ENCODE results near the gene PAN3.
"Not testable (repeated sequence)": the region's sequence is repeated elsewhere in the genome, so short reads cannot be mapped to it uniquely, and the experiment has no call there.

The PAN3 gene

DNA sequence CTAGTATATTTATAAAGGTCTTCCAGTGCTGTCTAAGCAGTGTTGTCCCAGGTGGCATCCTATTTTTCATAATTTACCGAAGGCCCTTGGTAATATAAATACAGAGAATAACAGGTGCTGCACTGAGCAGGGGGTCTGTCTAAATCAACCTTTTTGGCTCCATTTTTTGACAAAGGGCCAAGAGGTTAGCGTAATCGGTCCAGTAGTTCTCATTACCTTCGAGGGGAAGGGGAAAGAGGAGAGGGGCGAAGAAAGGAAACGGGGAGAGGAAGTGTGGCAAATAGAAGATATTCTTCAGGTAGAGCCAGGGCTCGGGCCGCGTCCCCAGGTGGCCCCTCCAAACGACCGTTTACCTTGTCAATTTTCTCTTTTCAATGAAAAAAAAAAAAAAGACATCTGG, 749 bp upstream of the PAN3 start:
- ATAC-seq: no peak

DNA sequence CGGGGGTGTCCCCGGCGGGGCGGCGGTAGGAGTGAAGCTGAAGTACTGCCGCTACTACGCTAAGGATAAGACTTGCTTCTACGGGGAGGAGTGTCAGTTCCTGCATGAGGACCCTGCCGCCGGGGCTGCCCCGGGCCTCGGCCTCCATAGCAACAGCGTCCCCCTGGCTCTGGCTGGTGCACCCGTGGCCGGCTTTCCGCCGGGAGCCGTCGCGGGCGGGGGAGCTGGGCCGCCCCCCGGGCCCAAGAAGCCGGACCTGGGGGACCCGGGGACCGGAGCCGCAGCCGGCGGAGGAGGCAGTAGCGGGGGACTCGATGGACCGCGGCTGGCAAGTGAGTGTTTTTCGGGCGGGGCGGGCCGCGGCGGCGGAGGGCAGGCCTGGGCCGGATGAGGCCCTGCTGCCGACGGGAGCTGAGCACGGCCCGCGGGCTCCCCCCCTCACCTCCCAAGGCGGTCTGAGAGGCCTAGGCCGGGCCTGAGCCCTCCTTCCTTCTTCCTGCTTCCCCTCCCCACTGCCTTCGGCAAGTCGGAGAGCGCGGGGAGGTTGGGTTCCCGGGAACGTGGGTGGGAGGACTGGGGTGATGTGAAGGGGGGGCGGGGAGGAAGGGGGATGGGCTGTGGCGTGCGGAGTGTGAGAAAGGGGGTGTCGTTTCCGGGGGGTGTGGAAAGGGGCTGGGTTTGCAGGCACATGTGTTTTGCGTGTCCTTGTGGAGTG, 568 bp downstream of the PAN3 start:
- peak; percentile 66 to 71 for ATAC-seq

DNA sequence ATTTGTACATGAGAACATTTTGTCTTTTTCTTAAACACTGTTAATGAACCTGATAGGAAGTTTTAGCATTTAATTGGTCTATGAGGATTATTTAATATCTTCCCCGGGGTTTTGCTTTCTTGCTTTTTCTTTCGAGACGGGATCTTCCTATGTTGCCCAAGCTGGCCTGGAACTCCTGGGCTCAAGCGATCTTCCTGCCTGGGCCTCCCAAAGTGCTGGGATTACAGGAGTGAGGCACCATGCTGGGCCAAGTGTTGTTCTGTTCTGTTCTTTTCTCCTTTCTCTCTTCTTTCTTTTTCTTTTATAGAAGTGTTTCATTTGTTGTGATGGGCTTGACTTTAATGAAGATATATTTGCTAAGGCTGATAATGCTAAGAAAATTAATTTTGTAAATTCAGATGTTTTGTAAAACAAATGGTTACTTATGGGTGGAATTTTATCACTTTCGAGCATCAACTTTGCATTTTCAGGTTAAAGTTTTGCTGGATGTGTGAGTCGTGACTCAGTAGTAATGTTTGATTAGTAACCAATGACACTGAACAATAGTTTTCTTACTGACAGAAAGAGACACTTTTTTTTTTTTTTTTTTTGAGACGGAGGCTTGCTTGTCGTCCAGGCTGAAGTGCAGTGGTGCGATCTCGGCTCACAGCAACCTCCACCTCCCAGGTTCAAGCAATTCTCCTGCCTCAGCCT, 2.2 kb downstream of the PAN3 start:
- no peak for ATAC-seq

DNA sequence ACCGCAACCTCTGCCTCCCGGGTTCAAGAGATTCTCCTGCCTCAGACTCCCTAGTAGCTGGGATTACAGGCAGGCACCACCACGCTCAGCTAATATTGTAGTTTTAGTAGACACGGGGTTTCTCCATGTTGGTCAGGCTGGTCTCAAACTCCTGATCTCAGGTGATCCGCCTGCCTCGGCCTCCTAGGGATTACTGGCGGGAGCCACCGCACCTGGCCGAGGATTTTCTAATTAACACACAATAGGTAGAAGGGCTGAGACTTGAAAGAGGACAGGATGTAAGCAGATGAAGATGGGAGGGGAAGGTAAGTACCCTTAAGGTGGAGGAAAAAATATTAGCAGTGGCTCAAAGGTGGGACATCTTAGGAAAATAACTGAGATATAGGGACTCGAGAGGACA, 3.2 kb downstream of the PAN3 start:
- not testable (repeated sequence) for ATAC-seq

DNA sequence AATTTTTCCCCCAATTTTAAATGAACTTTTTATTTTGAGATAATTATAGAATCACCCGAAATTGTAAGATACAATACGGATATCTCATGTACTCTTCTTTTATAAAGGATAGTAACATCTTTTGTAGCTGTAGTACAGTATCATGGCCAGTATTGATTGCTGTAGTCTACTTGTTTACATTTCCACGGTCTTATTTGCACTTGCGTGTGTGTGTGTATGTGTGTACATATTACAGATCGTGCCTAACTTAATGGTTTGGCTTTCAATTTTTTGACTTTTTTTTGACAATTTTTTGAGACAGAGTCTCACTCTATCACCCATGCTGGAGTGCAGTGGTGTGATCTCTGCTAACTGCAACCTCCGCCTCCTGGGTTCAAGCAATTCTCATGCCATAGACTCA, 6.7 kb downstream of the PAN3 start:
- ATAC-seq: no peak

DNA sequence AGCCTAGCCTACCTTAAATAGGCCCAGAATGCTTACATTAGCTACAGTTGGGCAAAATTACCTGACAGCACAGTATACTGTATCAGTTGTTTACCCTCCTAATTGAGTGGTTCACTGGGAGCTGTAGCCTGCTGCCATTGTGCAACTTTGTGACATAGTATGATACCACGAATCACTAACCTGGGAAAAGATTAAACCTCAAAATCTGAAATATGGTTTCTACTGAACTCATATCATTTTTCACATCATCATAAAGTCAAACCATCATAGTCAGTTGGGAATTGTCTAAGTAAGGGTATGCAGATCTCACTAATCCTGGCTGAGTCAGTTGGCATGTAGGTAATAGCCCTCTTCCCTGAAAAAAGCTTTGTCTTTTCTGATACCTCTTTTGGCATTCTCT, 9.2 kb downstream of the PAN3 start:
- ATAC-seq: peak; percentile 67 to 79

DNA sequence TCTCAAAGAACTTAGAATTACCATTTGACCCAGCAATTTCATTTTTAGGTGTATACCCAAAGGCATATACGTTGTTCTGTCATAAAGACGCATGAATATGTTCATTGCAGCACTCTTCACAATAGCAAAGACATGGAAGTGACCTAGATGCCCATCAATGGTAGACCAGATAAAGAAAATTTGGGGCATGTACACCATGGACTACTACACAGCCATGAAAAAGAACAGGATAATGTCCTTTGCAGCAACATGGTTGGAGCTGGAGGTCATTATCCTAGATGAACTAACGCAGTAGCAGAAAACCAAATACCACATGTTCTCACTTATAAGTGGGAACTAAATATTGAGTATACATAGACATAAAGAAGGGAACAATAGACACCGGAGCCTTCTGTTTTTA, 20.7 kb downstream of the PAN3 start:
- no peak for ATAC-seq

DNA sequence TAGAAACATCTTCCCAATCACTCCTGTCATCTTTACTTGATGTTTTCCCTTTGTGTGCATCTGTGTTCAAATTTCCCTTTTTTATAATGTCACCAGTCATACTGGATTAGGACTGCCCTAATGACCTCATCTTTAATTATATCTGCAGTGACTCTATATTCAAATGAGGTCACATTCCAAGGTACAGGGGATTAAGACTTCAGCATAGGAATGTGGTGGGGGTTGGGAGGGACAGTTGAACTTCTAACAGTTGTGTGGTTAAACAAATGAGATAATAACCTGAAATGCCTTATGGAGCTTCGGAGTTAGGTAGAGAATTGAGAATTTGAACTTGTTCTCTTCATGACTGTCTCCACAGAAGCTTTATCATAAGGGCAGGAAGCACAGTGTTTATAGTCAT, 23.0 kb downstream of the PAN3 start:
- no peak for ATAC-seq

DNA sequence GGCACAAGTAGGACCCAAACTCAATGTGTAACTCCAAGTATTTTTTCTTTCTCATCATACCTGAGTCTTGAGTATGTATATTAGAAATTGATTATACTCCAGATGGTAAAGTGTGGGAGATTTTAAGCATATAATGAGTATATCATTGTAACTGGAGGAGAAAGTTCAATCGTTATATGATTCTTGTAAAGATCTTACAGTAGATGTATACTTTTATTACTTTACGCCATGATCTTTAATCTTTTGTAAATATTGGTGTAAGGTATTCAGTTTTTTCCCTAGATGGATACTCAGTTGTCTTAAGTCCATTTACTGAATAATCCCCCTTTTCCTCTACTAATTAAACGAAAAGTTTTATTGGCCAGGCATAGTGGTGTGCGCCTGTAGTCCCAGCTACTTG, 25.2 kb downstream of the PAN3 start:
- no peak for ATAC-seq

DNA sequence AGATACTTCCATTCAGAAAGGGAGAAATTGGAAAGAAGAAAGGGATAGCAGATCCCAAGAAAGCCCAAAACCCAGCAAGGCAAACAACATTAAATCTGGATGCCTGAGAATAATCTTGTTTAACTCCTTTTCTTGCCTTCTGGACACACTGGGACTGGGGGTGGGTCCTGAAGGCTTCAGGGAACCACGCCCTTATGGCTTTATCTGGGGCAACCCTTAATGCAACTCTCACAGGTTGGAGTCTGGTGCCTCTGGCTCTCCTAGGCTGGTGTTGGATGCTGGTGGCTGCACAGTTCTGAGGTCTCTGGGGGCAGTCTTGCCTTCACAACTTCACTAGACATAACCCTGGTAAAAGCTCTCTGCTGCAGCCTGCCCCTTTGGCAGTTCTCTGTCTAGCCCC, 27.9 kb downstream of the PAN3 start:
- ATAC-seq: no peak

DNA sequence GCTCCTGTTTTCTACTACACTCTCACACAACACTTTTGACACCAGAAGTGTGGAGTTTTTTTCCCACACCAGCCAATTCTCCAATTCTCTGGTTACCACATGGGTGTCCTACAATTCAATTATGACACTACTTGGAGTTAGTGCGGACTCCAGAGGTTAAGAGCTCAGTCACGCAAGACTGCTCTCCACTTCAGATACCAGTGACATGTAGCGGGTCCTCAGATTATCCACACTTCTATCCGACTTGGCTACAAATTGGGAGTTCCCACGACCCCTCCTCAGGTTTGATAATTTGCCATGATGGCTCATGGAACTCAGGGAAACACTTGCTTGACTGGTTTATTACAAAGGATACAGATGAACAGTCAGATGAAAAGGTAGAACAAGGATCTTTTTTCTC, 32.9 kb downstream of the PAN3 start:
- ATAC-seq: no peak

DNA sequence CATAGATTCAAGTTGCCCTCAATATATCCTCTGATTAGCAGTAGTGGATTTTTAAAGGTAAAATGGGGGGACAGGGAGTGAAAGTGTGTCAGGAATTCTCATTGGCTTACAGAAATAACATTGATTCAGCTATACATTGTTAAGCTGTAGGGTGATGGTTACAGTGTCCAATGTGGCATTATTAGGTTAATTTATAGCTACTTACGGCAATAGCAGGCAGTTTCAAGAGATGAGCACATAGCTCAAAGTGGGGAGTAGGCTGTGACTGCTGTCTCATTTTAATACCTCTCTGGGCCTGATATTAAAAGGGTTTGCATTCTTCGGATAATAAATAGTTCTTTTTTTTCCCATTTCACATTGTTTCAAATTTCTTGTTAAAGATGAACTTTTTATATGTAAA, 34.6 kb downstream of the PAN3 start:
- no peak for ATAC-seq

DNA sequence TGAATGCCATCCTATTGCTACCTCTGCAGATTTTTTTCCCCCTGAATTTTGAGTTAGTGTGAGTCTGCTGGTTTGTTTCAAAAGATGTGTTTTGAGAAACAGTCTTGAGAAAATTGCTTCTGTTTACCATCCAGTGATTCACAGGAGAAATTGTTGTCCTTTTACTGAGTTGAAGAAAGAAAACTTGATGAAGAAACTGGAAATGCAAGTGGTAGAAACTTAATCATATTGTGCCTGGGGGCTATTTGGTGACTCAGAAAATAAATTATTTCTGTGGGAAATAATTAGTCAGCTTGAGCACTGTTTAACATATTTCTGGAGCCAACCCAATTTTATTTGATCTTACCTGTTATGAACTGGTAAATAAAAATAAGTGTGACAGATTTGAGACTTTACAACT, 35.4 kb downstream of the PAN3 start:
- peak; percentile 51 to 73 for ATAC-seq

DNA sequence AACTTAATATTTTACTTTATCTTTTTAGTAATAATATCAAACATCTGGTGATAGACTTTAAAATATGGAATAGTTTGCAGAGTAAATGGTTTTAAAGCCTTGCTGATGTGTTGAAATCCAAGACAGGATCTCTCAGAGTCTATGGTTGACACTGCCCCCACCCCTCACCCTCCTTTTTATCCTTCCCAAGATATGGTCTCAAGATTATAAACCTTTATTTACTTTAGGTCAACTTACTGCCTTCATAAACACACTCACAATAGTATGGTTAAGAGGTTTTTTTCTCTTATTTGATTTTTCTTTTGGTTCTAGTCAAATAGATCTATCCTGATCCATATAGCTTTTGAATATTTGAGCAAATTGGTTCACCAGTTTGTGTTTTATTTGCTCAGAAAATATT, 39.0 kb downstream of the PAN3 start:
- ATAC-seq: no peak

DNA sequence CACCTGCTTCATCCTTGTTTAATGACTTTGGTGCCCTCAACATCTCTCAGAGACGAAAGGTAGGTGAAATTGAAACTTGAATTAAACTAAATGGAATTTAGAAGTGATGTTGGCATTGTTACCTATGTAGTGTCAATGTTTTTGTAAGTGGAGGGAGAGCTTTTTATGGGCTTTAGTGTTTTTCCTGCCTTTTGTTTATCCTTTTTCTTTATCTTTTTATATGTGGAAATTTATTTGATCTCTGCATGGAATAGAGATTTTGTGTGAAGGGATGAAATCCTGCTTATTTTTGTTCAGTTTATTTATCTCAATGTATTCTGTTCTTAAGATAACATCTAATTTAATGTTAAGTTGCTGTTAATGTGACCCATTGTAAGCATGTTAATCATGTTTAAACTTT, 39.5 kb downstream of the PAN3 start:
- no peak for ATAC-seq

DNA sequence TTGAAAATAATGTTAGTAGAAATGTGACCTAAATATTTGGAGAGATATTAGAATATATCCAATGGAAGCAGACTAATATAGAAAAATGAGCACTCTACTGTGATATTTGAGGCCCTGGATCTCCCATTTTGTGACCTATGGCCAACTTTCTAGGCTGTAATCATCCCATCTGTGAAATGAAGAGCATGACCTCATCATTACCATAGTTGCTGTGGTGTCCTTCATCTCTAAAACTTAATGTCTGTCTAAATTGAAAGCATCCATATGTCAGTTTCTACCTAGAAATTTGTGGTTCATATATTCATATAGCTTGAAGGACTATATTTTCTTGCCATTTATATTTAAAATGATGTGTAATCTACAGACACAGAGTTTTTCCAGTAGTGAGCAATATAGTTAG, 41.6 kb downstream of the PAN3 start:
- peak; percentile 28 to 65 for ATAC-seq

DNA sequence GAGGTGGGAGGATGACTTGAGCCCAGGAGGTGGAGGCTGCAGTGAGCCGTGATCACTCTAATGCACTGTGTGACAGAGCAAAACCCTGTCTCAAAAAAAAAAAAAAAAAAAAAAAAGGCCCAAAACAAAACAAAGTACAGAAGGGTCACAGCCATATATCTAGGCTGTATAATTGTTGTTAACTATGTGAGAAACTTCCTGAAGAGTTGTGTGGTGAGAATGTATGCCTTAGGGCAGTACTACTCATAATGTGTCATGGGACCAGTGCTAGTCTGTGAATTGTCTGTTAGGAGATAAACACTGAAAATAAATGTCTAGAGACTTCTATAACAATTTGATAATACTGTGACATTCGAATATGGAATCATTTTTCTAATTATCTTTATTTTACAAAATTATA, 43.1 kb downstream of the PAN3 start:
- peak; percentile 53 to 68 for ATAC-seq

DNA sequence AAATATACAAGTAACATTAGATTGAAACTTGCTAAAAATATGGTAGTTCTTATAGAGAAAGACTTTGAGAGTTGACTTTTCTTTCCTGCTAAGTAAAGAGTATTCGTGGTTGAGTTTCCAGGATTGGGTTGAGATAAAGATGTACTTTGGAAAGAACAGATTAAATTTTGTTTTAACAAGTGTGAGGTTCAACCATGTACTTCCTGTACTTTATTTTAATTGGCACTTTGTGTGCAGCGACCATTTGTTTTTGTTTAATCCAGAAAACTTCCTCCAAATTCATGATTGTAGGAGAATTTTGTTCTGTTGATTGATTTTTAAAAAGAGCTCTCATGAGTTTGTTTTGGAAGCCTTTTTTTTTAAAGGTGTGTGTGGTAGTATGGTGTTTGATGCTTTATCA, 46.9 kb downstream of the PAN3 start:
- no peak for ATAC-seq

DNA sequence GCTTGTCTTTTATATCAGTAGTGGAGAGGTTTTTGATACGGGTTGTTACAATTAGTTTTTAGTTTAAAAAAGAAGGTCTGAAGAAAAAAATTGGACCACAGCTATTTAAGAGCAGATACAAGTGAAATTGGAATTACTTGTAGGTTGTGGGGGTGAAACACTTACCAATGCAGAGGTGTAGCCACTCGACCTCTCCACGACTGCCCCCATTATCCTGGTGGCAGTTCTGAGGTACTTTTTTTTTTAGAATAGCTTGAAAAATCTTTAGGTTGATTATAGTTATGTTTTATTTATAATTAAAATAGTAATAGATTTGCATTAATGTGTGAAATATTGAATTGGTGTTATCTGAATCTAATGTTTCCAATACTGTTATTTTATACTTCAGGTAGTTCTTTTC, 60.7 kb downstream of the PAN3 start:
- no peak for ATAC-seq

DNA sequence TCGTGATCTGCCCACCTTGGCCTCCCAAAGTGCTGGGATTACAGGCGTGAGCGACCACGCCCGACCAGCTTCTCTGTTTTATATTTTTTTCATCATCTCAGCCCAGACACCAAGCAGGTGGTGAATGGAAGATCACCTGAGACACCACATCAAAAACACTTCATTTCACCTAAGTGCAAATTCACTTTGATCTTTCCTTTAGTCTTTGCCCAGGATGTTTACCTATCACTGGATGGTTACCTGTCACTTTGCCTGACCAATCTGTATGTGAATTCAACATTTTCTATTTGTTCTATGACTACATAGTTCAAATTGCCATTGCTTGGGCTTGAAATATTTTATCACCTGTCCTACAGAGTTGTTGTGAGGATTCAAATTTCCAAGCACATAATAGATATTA, 65.7 kb downstream of the PAN3 start:
- no peak for ATAC-seq

DNA sequence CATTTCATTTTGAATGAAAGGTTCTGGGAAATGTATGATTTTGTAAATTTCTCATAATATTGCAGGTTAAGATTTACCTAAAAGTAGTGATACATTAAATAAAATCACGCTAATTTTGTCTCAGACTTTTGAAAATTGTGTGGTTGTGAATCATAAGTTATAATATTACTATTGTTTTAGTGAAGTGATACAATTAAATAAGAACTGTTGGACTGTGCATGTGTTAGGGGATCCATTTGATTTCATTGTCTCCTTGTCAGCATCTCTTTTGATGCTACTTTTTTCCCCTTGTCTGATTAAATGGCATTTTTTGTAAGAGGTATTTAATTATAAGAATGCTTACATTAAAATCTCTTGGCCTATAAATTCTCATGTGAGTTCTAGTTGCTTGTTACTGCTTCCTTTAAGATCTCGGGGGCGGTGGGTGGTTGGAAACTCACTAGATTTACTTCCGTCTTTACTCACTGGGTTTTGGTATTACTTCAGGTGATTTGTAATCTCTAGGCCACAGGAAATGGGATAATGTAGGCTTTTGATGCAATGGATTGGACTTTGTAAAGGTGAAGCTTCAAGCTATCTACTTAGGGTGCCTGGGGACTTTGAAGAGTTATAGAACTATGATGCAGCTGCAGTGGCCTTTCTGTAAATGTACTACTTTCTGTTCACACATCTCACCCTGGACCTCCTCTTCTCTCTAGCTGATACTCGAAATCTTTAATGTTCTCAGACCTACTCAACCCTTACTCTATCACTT, 66.5 kb downstream of the PAN3 start:
- peak; percentile 67 to 71 for ATAC-seq

DNA sequence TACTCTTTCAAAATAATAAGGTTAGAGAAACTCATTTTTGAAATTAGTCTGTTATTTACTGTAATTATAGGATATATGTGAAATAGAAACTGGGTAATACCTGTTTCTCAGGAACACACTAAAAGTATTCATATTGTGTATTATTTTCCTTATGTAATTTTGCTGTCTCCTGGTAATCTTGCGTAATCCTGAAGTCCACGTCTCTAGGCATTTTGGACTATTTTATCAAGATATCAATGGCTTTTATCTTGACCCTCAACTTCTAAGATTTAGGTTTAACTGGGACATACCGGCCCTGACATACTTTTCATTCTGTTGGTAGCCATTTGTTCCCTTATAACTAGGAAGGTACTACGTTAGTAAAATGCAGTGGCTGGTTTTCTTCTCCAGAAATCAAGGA, 80.3 kb downstream of the PAN3 start:
- ATAC-seq: no peak

DNA sequence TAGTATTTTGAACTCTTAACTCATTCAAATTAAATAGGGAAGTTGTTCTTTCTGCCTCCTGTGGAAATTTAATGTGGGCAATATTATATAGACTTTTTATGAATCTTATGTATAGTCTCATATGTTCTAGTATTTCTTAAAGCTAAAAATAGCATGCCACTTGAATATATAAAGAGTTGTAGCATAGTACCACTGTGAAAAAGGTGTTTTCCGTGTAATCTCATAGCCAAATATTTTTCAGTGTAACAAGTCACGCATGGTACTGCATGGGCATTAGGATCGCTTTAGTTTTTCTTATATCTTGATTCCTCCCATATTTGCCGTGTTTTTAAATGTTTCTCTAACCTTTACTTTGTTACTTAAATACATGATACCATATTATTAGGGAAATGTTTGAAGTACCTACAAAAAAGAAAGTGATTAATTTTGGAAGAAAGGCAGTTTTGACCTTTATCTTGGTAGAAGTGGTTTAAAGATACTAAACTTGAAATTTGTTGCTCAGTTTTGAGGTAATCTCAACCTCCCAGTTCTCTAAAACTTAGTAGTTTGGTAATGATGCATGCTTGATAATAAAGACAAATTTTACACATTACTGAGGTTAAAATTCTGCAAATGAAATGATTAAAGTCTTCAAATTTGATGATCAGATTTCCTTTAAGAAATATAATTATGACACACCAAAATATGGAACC, 81.2 kb downstream of the PAN3 start:
- ATAC-seq: no peak
